ENCODE data around the gene TIMM50.

DNA sequence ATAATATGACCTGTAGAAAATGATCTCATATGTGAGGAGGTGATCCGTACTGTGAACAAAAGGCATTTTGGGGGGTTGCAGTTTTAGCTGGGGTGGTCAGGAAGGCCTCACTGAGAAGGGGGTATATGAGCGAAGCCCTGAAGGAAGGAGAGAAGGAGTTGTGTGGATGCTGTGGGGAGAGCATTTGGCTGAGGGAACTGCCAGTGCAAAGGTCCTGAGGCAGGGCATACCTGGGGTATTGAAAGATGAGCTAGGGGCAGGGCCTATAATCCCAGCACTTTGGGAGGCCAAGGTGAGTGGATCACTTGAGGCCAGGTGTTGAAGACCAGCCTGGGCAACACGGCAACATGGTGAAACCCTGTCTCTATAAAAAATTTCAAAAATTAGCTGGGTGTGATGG, 36.8 kb downstream of the TIMM50 start:
- TF ChIP-seq, protein P1, sequence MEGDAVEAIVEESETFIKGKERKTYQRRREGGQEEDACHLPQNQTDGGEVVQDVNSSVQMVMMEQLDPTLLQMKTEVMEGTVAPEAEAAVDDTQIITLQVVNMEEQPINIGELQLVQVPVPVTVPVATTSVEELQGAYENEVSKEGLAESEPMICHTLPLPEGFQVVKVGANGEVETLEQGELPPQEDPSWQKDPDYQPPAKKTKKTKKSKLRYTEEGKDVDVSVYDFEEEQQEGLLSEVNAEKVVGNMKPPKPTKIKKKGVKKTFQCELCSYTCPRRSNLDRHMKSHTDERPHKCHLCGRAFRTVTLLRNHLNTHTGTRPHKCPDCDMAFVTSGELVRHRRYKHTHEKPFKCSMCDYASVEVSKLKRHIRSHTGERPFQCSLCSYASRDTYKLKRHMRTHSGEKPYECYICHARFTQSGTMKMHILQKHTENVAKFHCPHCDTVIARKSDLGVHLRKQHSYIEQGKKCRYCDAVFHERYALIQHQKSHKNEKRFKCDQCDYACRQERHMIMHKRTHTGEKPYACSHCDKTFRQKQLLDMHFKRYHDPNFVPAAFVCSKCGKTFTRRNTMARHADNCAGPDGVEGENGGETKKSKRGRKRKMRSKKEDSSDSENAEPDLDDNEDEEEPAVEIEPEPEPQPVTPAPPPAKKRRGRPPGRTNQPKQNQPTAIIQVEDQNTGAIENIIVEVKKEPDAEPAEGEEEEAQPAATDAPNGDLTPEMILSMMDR (IDR thresholded peaks at IDR 0.05), result no peak
- TF ChIP-seq POLR2A (IDR thresholded peaks at IDR 0.05) (no peak), POLR2AphosphoS5 (IDR thresholded peaks at IDR 0.05) (no peak)

Measured in breast epithelium (tissue), 3 donors.